Fibroblast of skin of right biceps (primary cell): ENCODE measurements around the gene TRAPPC14.

Source experiments
- DNase-seq: peaks from one replicate; pipeline ENCODE4 v3.0.0-alpha.2; 2013

TRAPPC14 gene

GRCh38 chr7:100122568-100122967, 36.0 kb downstream of the TRAPPC14 start:
- no peak for DNase-seq

DNA sequence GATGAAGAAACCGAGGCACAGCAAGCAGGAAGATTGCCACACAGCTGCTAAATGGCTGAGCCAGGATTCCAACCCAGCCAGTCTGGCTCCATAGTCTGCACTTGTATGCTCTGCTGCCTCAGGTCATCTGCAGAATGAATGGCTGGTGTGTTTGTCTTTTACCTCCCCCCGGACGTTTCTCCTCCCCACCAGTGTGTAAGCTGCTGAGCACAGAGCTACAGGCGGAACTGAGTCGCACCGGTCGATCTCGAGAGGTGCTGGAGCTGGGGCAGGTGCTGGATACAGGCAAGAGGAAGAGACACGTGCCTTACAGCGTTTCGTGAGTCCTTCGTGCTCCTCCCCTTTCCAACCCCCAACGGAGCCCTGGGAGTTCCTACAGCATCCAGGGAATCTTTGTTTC, 36.5 kb downstream of the TRAPPC14 start:
- no peak for DNase-seq

DNA sequence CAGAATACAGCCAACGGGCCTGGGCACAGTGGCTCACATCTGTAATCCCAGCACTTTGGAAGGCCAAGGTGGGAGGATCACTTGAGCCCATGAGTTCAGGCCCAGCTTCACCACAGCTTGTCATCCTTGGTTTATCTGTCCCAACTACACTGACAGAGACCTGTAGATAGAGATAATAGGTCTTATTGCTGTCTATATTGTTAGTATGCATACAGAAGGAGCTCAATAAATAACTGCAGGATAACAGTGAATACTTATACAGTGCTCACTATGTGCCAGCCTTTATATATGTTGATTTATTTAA, 37.8 kb downstream of the TRAPPC14 start:
- DNase-seq, result no peak

DNA sequence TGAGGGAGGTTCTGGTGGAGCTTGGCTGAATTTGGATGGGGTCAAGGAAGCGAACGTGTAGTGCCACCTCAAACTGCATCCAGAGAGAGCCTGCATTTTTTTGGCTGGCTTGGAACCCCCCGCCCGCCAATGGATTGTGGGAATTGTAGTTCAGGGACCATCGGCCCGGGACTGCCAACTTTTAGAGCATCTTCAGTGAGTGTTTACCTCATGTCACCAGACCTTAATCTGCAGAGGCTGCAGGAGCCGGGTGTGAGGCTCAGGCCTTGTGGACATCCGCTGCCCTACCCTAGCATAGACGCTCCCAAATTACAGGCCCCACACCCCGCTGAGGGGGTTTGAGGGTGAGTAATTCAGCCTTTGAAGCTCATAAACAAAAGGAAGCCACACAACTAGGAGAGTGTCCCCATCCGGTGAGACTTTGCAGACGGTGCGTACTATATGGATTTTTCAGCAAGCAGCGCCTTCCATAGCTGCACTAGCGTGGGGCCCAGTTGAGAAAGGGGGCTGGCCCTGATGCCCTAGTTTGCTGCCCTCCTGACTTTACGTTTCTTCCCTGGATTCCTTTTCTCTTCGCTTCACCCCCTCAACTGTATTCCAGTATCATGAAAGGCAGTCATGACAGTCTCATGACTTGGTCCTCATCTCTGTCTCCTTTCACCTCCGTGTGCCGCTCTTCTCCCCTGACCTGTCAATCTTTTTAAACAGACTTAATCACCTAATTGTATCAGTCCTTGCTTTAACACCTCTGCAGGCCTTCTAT, 38.4 kb downstream of the TRAPPC14 start:
- DNase-seq, result peak; percentile 69

- DNase-seq, result peak; percentile 95
Measured at GRCh38 chr7:100119072-100119969, 39.2 kb downstream of the TRAPPC14 start, which contains the start of the genes CNPY4 and TAF6. CNPY4 (plus strand) TSS chr7:100119634; CDS start chr7:100119745, 111 bp downstream. TAF6 (minus strand) TSS chr7:100119358; CDS start chr7:100114209, 5,149 bp downstream.

- no peak for DNase-seq
Measured at GRCh38 chr7:100118388-100119071, 40.0 kb downstream of the TRAPPC14 start.

DNA sequence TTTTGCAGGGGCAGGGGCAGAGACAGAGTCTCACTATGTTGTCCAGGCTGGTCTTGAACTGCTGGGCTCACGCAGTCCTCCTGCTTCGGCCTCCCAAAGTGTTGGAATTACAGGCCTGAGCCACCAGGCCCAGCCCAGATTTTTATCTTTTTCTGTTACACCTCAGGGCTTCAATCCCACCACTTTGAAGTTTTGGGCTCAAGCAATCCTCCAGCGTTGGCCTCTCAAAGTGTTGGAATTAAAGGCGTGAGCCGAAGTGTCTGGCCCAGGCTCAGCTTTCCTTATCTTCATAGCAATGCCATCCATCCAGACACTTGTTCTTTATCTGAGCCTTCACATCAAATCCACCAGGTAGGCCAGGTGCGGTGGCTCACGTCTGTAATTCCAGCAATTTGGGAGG, 43.5 kb downstream of the TRAPPC14 start:
- no peak for DNase-seq

- DNase-seq, result no peak
Measured at GRCh38 chr7:100111914-100112313, 46.6 kb downstream of the TRAPPC14 start.

DNA sequence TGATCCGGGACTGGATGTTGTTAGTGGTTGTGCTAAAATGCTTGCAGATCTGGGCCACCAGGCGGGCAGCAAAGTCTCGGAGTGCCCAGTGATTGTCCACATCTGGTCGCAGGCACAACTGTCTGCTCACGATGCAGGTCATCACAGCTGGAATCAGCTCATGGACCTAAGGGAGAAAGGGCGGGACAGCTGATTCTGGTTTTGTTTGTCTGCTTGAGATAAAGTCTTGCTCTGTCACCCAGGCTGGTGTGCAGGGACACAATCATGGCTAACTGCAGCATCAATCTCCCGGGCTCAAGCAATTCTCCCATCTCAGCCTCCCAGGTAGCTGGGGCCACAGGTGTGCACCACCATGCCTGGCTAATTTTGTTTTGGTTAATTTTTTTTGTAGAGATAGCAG, 47.4 kb downstream of the TRAPPC14 start:
- no peak for DNase-seq

DNA sequence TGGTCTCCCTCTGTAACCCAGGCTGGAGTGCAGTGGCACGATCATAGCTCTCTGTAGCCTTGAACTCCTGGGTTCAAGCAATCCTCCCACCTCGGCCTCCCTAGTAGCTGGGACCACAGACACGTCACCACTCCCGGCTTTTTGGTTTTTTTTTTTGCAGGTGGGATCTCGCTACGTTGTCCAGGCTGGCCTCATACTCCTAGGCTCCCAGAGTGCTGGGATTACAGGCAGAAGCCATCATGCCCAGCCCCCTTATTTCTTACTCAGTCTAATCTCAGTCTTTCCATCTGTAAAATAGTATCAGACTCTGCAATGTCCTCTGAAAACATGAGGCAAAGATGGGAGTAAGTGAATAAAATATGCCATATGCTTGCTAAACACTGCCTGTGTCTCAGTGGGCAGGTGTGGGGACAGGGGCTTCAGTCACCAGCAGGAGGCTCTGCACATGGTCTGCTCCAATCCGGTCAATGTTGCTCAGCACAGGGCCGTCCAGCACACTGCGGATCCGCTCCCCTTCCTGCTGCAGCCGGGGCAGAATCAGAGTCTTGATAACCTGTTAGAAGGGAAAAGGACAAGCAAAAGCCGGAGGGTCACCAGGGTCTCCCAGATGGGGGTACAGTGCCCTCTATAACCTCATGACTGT, 48.9 kb downstream of the TRAPPC14 start:
- no peak for DNase-seq

GRCh38 chr7:100107890-100108289, 50.6 kb downstream of the TRAPPC14 start:
- DNase-seq, result no peak

- DNase-seq, result no peak
Measured at GRCh38 chr7:100107125-100107737, 51.3 kb downstream of the TRAPPC14 start.

DNA sequence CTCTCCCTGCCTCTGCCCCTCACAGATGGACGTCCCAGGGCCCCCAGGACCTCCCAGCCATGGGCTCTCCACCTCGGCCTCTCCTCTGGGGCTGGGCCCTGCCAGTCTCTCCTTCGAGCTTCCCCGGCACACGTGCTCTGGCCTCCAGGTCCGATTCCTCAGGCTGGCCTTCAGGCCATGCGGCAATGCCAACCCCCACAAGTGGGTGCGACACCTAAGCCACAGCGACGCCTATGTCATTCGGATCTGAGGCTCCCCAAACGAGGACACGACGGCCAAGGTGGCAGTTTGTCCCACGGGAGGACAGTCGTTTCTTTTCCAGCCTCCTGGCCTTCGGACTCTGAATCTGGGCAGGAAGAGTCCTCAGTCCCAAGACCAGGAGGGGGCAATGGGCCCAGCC, 51.9 kb downstream of the TRAPPC14 start:
- no peak for DNase-seq

GRCh38 chr7:100105534-100105933, 53.0 kb downstream of the TRAPPC14 start:
- DNase-seq, result no peak
